Stomach (tissue), 9 donors: ENCODE measurements around the gene MFAP5. TPM values are rescaled to one million over a fixed set of nuclear protein-coding genes. Genes with fewer than 3 reads are reported as not detected.

ENCODE experiments used
- DNase-seq, 2 donors: peaks; one replicate each; pipeline versions ENCODE4 v3.0.0 to v3.0.0-alpha.2; 2013 to 2019
- H3K27ac ChIP-seq, 5 donors: fragments of 200-600 bp in 4 of 5; sonication (generic) in 4 of 5; one replicate each; pipeline ENCODE4 v1.5.1; 2013 to 2019; ENCODE audit warnings: mild to moderate bottlenecking in 1 of 5, moderate library complexity in 1 of 5
- H3K27me3 ChIP-seq, 3 donors: fragments of 200-600 bp; sonication (generic); one replicate each; pipeline ENCODE4 v1.5.1; 2017 to 2019; ENCODE audit warnings: mixed run types in 1 of 3
- H3K36me3 ChIP-seq, 4 donors: fragments of 200-600 bp; sonication (generic); 1 replicate in 3 of 4; 2 replicates in 1 of 4; pipeline ENCODE4 v1.5.1; 2016 to 2019
- H3K4me1 ChIP-seq, 4 donors: fragments of 200-600 bp; sonication (generic); one replicate each; pipeline ENCODE4 v1.5.1; 2016 to 2019
- H3K4me3 ChIP-seq, 4 donors: fragments of 200-600 bp; sonication (generic) in 3 of 4; one replicate each; pipeline ENCODE4 v1.5.1; 2016 to 2019; ENCODE audit warnings: mild to moderate bottlenecking in 1 of 4
- H3K9me3 ChIP-seq, 4 donors: fragments of 200-600 bp; sonication (generic); one replicate each; pipeline ENCODE4 v1.5.1; 2016 to 2019
- CTCF ChIP-seq, 7 experiments: fragments of 450-650 bp in 4 of 7; fragments of 200-600 bp in 3 of 7; sonication (generic) in 3 of 7; IDR thresholded peaks; one replicate each; pipeline ENCODE4 v1.5.1; 2016 to 2019; ENCODE audit warnings: antibody characterized with exemption in 7 of 7, control low read depth in 2 of 7, mild to moderate bottlenecking in 1 of 7
- EP300 ChIP-seq: sonication (generic); formaldehyde crosslinking; IDR thresholded peaks from one replicate; pipeline ENCODE4 v1.6.1; 2017; ENCODE audit warnings: antibody characterized with exemption
- POLR2A ChIP-seq, 4 donors: fragments of 450-650 bp; IDR thresholded peaks; one replicate each; pipeline ENCODE4 v1.6.1; 2016; ENCODE audit warnings: antibody characterized with exemption in 4 of 4, control low read depth in 2 of 4, mild to moderate bottlenecking in 1 of 4, moderate library complexity in 1 of 4
- POLR2AphosphoS5 ChIP-seq, 3 donors: sonication (generic); formaldehyde crosslinking; IDR thresholded peaks; one replicate each; pipeline ENCODE4 v1.6.1; 2016; ENCODE audit warnings: antibody characterized with exemption in 3 of 3
- WGBS, 5 donors: extraction: QIAGEN DNeasy Blood & Tissue Kit in 3 of 5; methylation state at CpG; one replicate each; pipeline versions ENCODE4 v1.1.5 to v1.1.7; 2013 to 2018; 5-methylcytosine and 5-hydroxymethylcytosine counted together
- intact Hi-C: fragments of 100-400 bp; cut with DNase I; formaldehyde crosslinking; loops from one replicate; pipeline ENCODE4 v1.15.1; 2023; ENCODE audit warnings: low total_unique reads
- polyA plus RNA-seq, 3 donors: library from polyadenylated mRNA; stranded (reverse); fragments of 200-250 nt; gene quantifications; one replicate each; pipeline ENCODE4 v1.2.3, GENCODE V29; 2013
- small RNA-seq, 4 donors: library from RNA; depleted of rRNA; stranded (forward); fragments of <200 nt; gene quantifications; one replicate each; pipeline ENCODE3, GENCODE V24; 2016
- total RNA-seq, 5 donors: library from RNA; depleted of rRNA; stranded (reverse); fragments of >200 nt; gene quantifications; one replicate each; pipeline versions ENCODE4 v1.1.0 to v1.2.3, GENCODE V29; 2014 to 2016
- donor health status: healthy with polysubstance abuse.
- donor health status: Bipolar disorder and iron deficiency.
- donor health status: healthy.

Gene MFAP5
- total and polyA plus RNA-seq, 8 donors = 10.6 to 282 (median 27.3) TPM

GRCh38 chr12:8603856-8604255 is 58.8 kb downstream of the MFAP5 start:
- Histone ChIP-seq H3K4me1 (peaks cover 0 to 2% (median under 1%) of the 10 kb centered on the region in 4 donors), H3K27ac (no peak overlapping the region), H3K9me3 (no peaks in the 10 kb centered on the region), H3K36me3 (no peaks in the 10 kb centered on the region), H3K4me3 (no peak overlapping the region), H3K27me3 (peaks cover 0 to 11% (median 5%) of the 10 kb centered on the region in 3 donors)
- intact Hi-C loops = no loop called here
- DNase-seq = no peak
- no peak for TF ChIP-seq POLR2A (IDR thresholded peaks at IDR 0.05)
- TF ChIP-seq POLR2AphosphoS5 (IDR thresholded peaks at IDR 0.05) = no peak
- no peak for TF ChIP-seq CTCF (IDR thresholded peaks at IDR 0.05)
- no peak for TF ChIP-seq EP300
- WGBS, 5 donors = 30 to 48% (median 39%) methylated on average over 3 of the region's 3 CpGs

- intact Hi-C loops = no loop called here
- TF ChIP-seq CTCF (IDR thresholded peaks at IDR 0.05) (no peak), EP300 (no peak)
- peaks cover 0 to 11% (median 5%) of the 10 kb centered on the region in 3 donors for H3K27me3 ChIP-seq
- no peaks in the 10 kb centered on the region for H3K36me3 ChIP-seq
- H3K4me3 ChIP-seq = no peak overlapping the region
- 58 to 66% (median 61%) methylated on average over 2 of the region's 2 CpGs for WGBS, 5 donors
- H3K9me3 ChIP-seq = no peaks in the 10 kb centered on the region
- DNase-seq = no peak
- H3K27ac ChIP-seq = no peak overlapping the region
- H3K4me1 ChIP-seq = no peaks in the 10 kb centered on the region
These were observed 59.3 kb downstream of the MFAP5 start for GRCh38 chr12:8603286-8603685.

GRCh38 chr12:8596561-8596960 is 66.1 kb downstream of the MFAP5 start:
- Histone ChIP-seq H3K27ac (no peak overlapping the region), H3K9me3 (no peaks in the 10 kb centered on the region), H3K4me1 (no peaks in the 10 kb centered on the region), H3K27me3 (peaks cover 0 to 5% (median 0%) of the 10 kb centered on the region in 3 donors), H3K36me3 (no peaks in the 10 kb centered on the region), H3K4me3 (no peak overlapping the region)
- TF ChIP-seq POLR2A (IDR thresholded peaks at IDR 0.05) = no peak
- no peak for TF ChIP-seq EP300
- no peak for TF ChIP-seq POLR2AphosphoS5 (IDR thresholded peaks at IDR 0.05)
- TF ChIP-seq CTCF (IDR thresholded peaks at IDR 0.05) = no peak
- intact Hi-C loops = no loop called here
- no peak for DNase-seq
- 62 to 68% (median 65%) methylated on average over 3 of the region's 3 CpGs for WGBS, 5 donors

Small RNA genes lying within 50 kb of the gene (small RNA-seq; reads per million reads assigned to genes)
- gene RF00564 = 0 reads per million in 4 donors

Other genes starting within 250 kb of the MFAP5 start
- gene CLEC6A, start 206.9 kb downstream of the MFAP5 start, total RNA-seq = not detected
- not detected for gene CLEC6A, start 206.9 kb downstream of the MFAP5 start, polyA plus RNA-seq
- 1 to 10 TPM in 1 of 5 donors, not detected in 4; 1.8 TPM for gene CLEC4D, start 149.3 kb downstream of the MFAP5 start, total RNA-seq
- gene CLEC4D, start 149.3 kb downstream of the MFAP5 start, polyA plus RNA-seq = under 1 TPM in 2 of 3 donors, not detected in 1; 0.19 to 0.20 TPM
- gene CLEC4E, start 121.9 kb downstream of the MFAP5 start, total RNA-seq = 1 to 10 TPM in 2 of 5 donors, not detected in 3; 1.2 to 5.1 TPM
- 1 to 10 TPM; 1.3 to 2.9 (median 1.7) TPM for gene CLEC4E, start 121.9 kb downstream of the MFAP5 start, polyA plus RNA-seq
- under 1 TPM in 1 of 5 donors, not detected in 4; 0.37 TPM for gene AICDA, start 50.0 kb downstream of the MFAP5 start, total RNA-seq
- under 1 TPM in 1 of 3 donors, not detected in 2; 0.18 TPM for gene AICDA, start 50.0 kb downstream of the MFAP5 start, polyA plus RNA-seq
- gene RIMKLB, start 35.2 kb upstream of the MFAP5 start, total RNA-seq = 10 to 100 TPM in 4 of 5 donors, 1 to 10 TPM in 1; 3.2 to 78.0 (median 25.5) TPM
- gene RIMKLB, start 35.2 kb upstream of the MFAP5 start, polyA plus RNA-seq = 10 to 100 TPM; 18.2 to 40.0 (median 22.8) TPM
- gene A2ML1, start 159.8 kb upstream of the MFAP5 start, total RNA-seq = 1 to 10 TPM in 1 of 5 donors, under 1 TPM in 1, not detected in 3; under 0.01 to 1.7 TPM
- gene A2ML1, start 159.8 kb upstream of the MFAP5 start, polyA plus RNA-seq = 10 to 100 TPM in 1 of 3 donors, under 1 TPM in 1, not detected in 1; 0.46 to 92.0 TPM